GM12873 (cell line): ENCODE data around the gene CARD9.

Experiments
- CTCF ChIP-seq: IDR thresholded peaks from 2 replicates; pipeline ENCODE4 v1.5.1; 2012; ENCODE audit warnings: low read depth, mild to moderate bottlenecking, moderate library complexity, low read length, control low read depth; ENCODE audit not compliant: insufficient read depth; ENCODE audit errors: missing control alignments

The CARD9 gene

GRCh38 chr9:136324501-136325300 is 48.8 kb downstream of the CARD9 start:
- TF ChIP-seq CTCF: no peak

- TF ChIP-seq CTCF: no peak
Measured at GRCh38 chr9:136323371-136323789, 50.1 kb downstream of the CARD9 start.

GRCh38 chr9:136322756-136323330 is 50.6 kb downstream of the CARD9 start:
- no peak for TF ChIP-seq CTCF

GRCh38 chr9:136321561-136321960 is 51.9 kb downstream of the CARD9 start:
- TF ChIP-seq CTCF: no peak

- no peak for TF ChIP-seq CTCF
Measured at GRCh38 chr9:136318776-136319241, 54.7 kb downstream of the CARD9 start.

- TF ChIP-seq CTCF: no peak
Measured at GRCh38 chr9:136318111-136318775, 55.2 kb downstream of the CARD9 start.

- TF ChIP-seq CTCF: no peak
Measured at GRCh38 chr9:136317695-136318094, 55.8 kb downstream of the CARD9 start.
